Mucosa of stomach (tissue), 1 donor: ENCODE results near the gene C3orf80.
"Not testable (repeated sequence)": the region's sequence is repeated elsewhere in the genome, so short reads cannot be mapped to it uniquely, and the experiment has no call there.

Source experiments
- H3K27me3 ChIP-seq: one replicate; pipeline ENCODE4 v1.7.0; 2013; ENCODE audit warnings: mild to moderate bottlenecking, low read length; ENCODE audit not compliant: control insufficient read depth, insufficient read depth
- H3K36me3 ChIP-seq: one replicate; pipeline ENCODE4 v1.7.0; 2013; ENCODE audit warnings: low read length; ENCODE audit not compliant: control insufficient read depth, insufficient read depth
- H3K4me1 ChIP-seq: one replicate; pipeline ENCODE4 v1.7.0; 2013; ENCODE audit warnings: mild to moderate bottlenecking, low read length; ENCODE audit not compliant: control insufficient read depth, insufficient read depth
- H3K4me3 ChIP-seq: one replicate; pipeline ENCODE4 v1.7.0; 2013; ENCODE audit warnings: low read length
- H3K9ac ChIP-seq: one replicate; pipeline ENCODE4 v1.7.0; 2013; ENCODE audit warnings: mild to moderate bottlenecking, low read length, moderate library complexity
- H3K9me3 ChIP-seq: one replicate; pipeline ENCODE4 v1.7.0; 2013; ENCODE audit warnings: mild to moderate bottlenecking, low read length, moderate library complexity; ENCODE audit not compliant: control insufficient read depth
- donor health status: Pancreatic carcinoma.

The C3orf80 gene

GRCh38 chr3:160218136-160218535 lies 7.1 kb upstream of the C3orf80 start:
- Histone ChIP-seq H3K27me3 (no peaks in the 10 kb centered on the region), H3K36me3 (no peaks in the 10 kb centered on the region), H3K4me1 (no peaks in the 10 kb centered on the region), H3K9ac (no peak overlapping the region), H3K9me3 (no peaks in the 10 kb centered on the region), H3K4me3 (no peak overlapping the region)

GRCh38 chr3:160220038-160220437 lies 5.2 kb upstream of the C3orf80 start:
- Histone ChIP-seq H3K9ac (no peak overlapping the region), H3K27me3 (peaks cover 8% of the 10 kb centered on the region), H3K9me3 (no peaks in the 10 kb centered on the region), H3K4me1 (peaks cover 2% of the 10 kb centered on the region), H3K4me3 (no peak overlapping the region), H3K36me3 (no peaks in the 10 kb centered on the region)

DNA sequence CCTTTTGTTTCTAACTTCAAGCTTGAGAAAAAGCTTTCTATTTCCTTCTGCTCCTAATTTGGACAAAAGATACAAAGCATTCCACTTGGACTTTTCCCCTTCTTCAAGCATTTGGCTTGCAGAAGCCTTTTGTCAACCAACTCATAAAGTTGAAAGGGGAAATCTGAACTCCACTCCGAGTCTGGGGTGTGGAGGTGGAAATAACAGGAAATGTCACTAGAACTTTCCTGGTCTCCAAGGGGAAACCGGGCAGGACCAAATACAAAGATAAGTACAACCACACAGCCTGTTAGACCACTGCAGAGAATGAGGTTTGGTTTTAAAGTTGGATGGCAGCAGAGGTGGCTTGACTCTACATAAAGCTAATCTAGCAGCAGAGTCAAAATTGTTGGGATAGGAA lies 4.2 kb upstream of the C3orf80 start:
- H3K4me3 ChIP-seq, result no peak overlapping the region
- peaks cover 11% of the 10 kb centered on the region for H3K27me3 ChIP-seq
- H3K9ac ChIP-seq, result no peak overlapping the region

DNA sequence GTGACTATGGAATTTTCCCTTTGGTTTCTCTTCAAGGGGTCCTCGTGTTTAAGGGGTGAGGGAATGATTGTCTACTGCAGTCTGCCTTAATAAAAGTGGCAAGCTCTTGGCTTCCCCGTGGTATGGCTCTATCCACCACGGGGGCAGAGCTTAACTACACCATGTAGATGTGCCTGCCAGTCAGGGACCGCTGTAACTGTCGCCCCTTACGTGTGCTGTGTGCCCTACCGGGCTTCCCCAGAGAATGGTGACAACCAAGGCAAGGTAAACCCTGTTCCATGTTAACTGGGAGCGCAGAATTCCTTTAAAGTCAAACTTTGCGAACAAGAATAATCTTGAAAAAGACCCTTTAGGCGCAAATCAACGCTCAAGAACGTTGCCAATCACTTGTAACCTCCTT lies 966 bp upstream of the C3orf80 start:
- Histone ChIP-seq H3K9ac (no peak overlapping the region), H3K4me3 (no peak overlapping the region), H3K36me3 (no peaks in the 10 kb centered on the region), H3K4me1 (peaks cover 11% of the 10 kb centered on the region), H3K27me3 (peaks cover 26% of the 10 kb centered on the region), H3K9me3 (no peaks in the 10 kb centered on the region)

More for the DNA sequence above, 4.2 kb upstream of the C3orf80 start:
- H3K36me3 ChIP-seq, result no peaks in the 10 kb centered on the region
- no peaks in the 10 kb centered on the region for H3K9me3 ChIP-seq
- peaks cover 4% of the 10 kb centered on the region for H3K4me1 ChIP-seq

DNA sequence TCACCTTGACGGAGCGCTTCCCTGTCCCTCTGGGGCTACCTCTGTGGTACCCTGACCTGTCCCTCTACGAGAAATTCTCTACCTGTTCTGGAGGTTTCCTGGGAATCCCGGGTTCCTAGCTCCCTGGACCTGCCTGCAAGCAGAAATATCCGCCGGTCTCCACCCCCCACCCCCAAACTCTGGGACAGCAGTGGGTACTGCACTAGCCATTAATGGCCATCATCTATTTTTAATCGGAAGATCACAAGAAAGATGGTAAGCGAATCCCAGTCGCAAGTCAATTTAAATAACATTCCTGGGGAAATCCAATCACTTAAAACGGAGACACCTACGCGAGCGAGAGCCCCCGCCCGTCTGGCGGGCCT lies 429 bp upstream of the C3orf80 start:
- H3K36me3 ChIP-seq, result no peaks in the 10 kb centered on the region
- H3K27me3 ChIP-seq, result peaks cover 26% of the 10 kb centered on the region
- H3K4me3 ChIP-seq, result peak overlapping the region; percentile 39
- H3K9me3 ChIP-seq, result no peaks in the 10 kb centered on the region
- H3K9ac ChIP-seq, result peak overlapping the region; percentile 13
- H3K4me1 ChIP-seq, result peaks cover 11% of the 10 kb centered on the region

DNA sequence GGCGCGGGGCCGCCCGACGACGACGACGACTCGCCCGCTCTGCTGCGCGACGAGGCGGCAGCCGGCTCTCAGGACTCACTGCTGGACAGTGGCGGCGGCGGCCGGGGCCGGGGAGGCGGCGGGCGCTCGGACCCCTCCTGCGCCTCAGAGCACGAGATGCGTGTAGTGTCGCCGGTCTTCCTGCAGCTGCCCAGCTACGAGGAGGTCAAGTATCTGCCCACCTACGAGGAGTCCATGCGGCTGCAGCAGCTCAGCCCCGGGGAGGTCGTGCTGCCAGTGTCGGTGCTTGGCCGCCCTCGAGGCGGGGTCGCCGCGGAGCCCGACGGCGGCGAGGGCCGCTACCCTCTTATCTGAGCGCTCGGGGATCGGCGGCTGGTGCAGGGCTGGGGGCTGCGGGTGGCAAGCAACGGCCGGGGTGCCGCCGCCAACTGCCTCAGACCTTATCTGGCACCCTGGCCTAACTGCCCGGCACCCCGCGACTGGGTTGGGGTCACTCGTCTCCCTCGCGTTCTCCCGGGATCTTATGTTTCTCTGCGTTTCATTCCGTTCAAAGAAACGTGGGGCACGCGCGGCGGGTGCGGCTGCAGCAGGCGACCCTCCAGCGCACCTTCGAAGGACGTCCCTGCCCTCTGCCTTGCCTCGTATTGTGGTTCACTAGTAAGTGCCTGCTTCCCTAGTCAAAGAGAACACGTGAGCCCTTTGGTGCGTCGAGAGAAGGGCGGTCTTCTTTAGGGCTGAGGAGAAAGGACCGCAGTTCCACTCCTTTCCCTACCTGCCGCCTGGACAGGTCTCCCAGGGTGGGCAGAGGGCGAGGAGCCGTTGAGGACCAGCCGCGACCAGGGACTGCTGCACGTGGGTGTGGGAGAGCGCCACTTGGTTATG lies 1.0 kb downstream of the C3orf80 start:
- H3K9ac ChIP-seq, result no peak overlapping the region
- peaks cover 11% of the 10 kb centered on the region for H3K4me1 ChIP-seq
- no peaks in the 10 kb centered on the region for H3K36me3 ChIP-seq
- H3K27me3 ChIP-seq, result peaks cover 26% of the 10 kb centered on the region
- no peaks in the 10 kb centered on the region for H3K9me3 ChIP-seq
- H3K4me3 ChIP-seq, result peak overlapping the region; percentile 28

- Histone ChIP-seq H3K36me3 (no peaks in the 10 kb centered on the region), H3K4me3 (no peak overlapping the region), H3K9ac (no peak overlapping the region), H3K27me3 (peaks cover 26% of the 10 kb centered on the region), H3K4me1 (peaks cover 11% of the 10 kb centered on the region), H3K9me3 (no peaks in the 10 kb centered on the region)
Measured at GRCh38 chr3:160227419-160227818, 2.2 kb downstream of the C3orf80 start.

GRCh38 chr3:160232014-160232413 lies 6.8 kb downstream of the C3orf80 start:
- no peak overlapping the region for H3K4me3 ChIP-seq
- H3K9ac ChIP-seq, result no peak overlapping the region
- H3K9me3 ChIP-seq, result no peaks in the 10 kb centered on the region
- peaks cover 5% of the 10 kb centered on the region for H3K27me3 ChIP-seq
- H3K4me1 ChIP-seq, result no peaks in the 10 kb centered on the region
- no peaks in the 10 kb centered on the region for H3K36me3 ChIP-seq

DNA sequence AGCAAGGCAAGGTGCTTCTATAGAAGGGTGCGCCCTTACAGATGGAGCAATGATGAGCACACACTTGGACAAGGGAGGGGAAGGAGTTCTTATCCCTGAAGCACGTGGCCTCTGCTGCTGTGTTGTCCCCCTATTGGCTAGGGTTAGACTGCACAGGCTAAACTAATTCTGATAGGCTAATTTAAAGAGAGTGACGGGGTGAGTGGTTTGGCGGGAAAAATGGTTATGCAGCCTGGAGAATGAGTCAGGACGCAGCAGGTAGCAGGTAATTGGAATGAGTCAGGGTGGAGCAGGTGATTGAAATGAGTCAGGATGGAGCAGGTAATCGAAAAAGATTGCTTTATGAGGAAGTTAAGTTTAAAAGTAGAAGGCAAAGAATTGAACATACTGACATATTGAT lies 15.5 kb downstream of the C3orf80 start:
- not testable (repeated sequence) for H3K27me3 ChIP-seq, H3K4me1 ChIP-seq, H3K9me3 ChIP-seq, H3K36me3 ChIP-seq, H3K9ac ChIP-seq, H3K4me3 ChIP-seq

GRCh38 chr3:160245261-160245800 lies 20.1 kb downstream of the C3orf80 start:
- no peaks in the 10 kb centered on the region for H3K36me3 ChIP-seq
- H3K9ac ChIP-seq, result no peak overlapping the region
- no peaks in the 10 kb centered on the region for H3K4me1 ChIP-seq
- H3K27me3 ChIP-seq, result no peaks in the 10 kb centered on the region
- H3K4me3 ChIP-seq, result no peak overlapping the region
- H3K9me3 ChIP-seq, result no peaks in the 10 kb centered on the region

- no peak overlapping the region for H3K9ac ChIP-seq
- H3K4me1 ChIP-seq, result no peaks in the 10 kb centered on the region
- no peak overlapping the region for H3K4me3 ChIP-seq
- H3K9me3 ChIP-seq, result no peaks in the 10 kb centered on the region
- no peaks in the 10 kb centered on the region for H3K27me3 ChIP-seq
- H3K36me3 ChIP-seq, result no peaks in the 10 kb centered on the region
Measured at GRCh38 chr3:160247766-160248165, 22.5 kb downstream of the C3orf80 start.

DNA sequence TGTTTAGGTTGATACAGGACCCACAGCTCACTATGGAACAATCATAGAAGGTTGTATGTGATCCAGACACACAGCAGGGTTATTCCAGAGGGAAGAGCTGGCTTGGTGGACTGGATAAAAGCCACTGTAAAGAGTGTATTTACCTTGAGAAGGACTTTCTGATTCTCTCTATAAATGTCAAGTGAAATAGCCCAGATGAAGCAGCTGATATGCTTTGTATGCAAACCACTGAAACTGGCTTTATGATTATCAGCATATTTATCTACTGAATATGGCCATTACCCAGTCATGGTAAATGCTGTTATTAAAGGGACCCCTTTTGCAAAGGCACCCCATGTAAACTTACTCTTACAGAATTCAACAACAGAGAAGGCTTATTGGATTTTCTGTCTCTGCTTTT lies 28.1 kb downstream of the C3orf80 start:
- H3K9ac ChIP-seq, result no peak overlapping the region
- H3K36me3 ChIP-seq, result no peaks in the 10 kb centered on the region
- no peaks in the 10 kb centered on the region for H3K27me3 ChIP-seq
- no peaks in the 10 kb centered on the region for H3K9me3 ChIP-seq
- no peak overlapping the region for H3K4me3 ChIP-seq
- H3K4me1 ChIP-seq, result no peaks in the 10 kb centered on the region
